HEK293 (cell line): ENCODE data around the gene TLE6.
A peak's percentile ranks its signal among the peaks of the same experiment; 100 is the strongest.

Experiments used
- EGR2 ChIP-seq: fragments of 450-650 bp; formaldehyde crosslinking; IDR thresholded peaks from 2 replicates; pipeline ENCODE4 v1.5.1; 2016; ENCODE audit warnings: low read depth, missing biosample characterization, missing genetic modification characterization
- GLI2 ChIP-seq: fragments of 450-650 bp; formaldehyde crosslinking; IDR thresholded peaks from 2 replicates; pipeline ENCODE4; 2017; ENCODE audit warnings: missing biosample characterization, missing genetic modification characterization, low read depth, borderline replicate concordance
- KLF7 ChIP-seq: fragments of 450-650 bp; formaldehyde crosslinking; IDR thresholded peaks from 2 replicates; pipeline ENCODE4 v1.5.1; 2016; ENCODE audit warnings: missing biosample characterization, missing genetic modification characterization, borderline replicate concordance
- MZF1 ChIP-seq: fragments of 450-650 bp; formaldehyde crosslinking; IDR thresholded peaks from 2 replicates; pipeline ENCODE4 v1.5.1; 2017; ENCODE audit warnings: missing biosample characterization, missing genetic modification characterization, borderline replicate concordance
- OVOL3 ChIP-seq: fragments of 450-650 bp; formaldehyde crosslinking; IDR thresholded peaks from 2 replicates; pipeline ENCODE4 v1.5.1; 2016; ENCODE audit warnings: missing biosample characterization, missing genetic modification characterization
- PRDM4 ChIP-seq: fragments of 450-650 bp; formaldehyde crosslinking; IDR thresholded peaks from 2 replicates; pipeline ENCODE4 v1.5.1; 2017; ENCODE audit warnings: missing biosample characterization, missing genetic modification characterization
- WT1 ChIP-seq: fragments of 450-650 bp; formaldehyde crosslinking; IDR thresholded peaks from 2 replicates; pipeline ENCODE4 v1.5.1; 2016; ENCODE audit warnings: missing biosample characterization, missing genetic modification characterization
- YY1 ChIP-seq: fragments of 450-650 bp; formaldehyde crosslinking; IDR thresholded peaks from 2 replicates; pipeline ENCODE4 v1.5.1; 2018; ENCODE audit warnings: missing biosample characterization, missing genetic modification characterization
- ZBTB11 ChIP-seq: fragments of 450-650 bp; formaldehyde crosslinking; conservative IDR thresholded peaks from 2 replicates; pipeline ENCODE4 v1.5.1; 2016; ENCODE audit warnings: low read depth, missing biosample characterization, missing genetic modification characterization
- ZBTB44 ChIP-seq: fragments of 450-650 bp; IDR thresholded peaks from 2 replicates; pipeline ENCODE4 v1.5.1; 2018; ENCODE audit warnings: missing biosample characterization, mild to moderate bottlenecking, missing genetic modification characterization
- ZBTB48 ChIP-seq: fragments of 450-650 bp; formaldehyde crosslinking; IDR thresholded peaks from 2 replicates; pipeline ENCODE4 v1.5.1; 2016; ENCODE audit warnings: missing biosample characterization, missing genetic modification characterization
- ZFP69B ChIP-seq: fragments of 450-650 bp; formaldehyde crosslinking; IDR thresholded peaks from 2 replicates; pipeline ENCODE4 v1.5.1; 2016; ENCODE audit warnings: missing biosample characterization, missing genetic modification characterization
- ZIC2 ChIP-seq: fragments of 450-650 bp; formaldehyde crosslinking; IDR thresholded peaks from 2 replicates; pipeline ENCODE4 v1.5.1; 2016; ENCODE audit warnings: missing biosample characterization, missing genetic modification characterization
- ZNF211 ChIP-seq: fragments of 450-650 bp; formaldehyde crosslinking; IDR thresholded peaks from 2 replicates; pipeline ENCODE4 v1.5.1; 2016; ENCODE audit warnings: low read depth, missing biosample characterization, missing genetic modification characterization
- ZNF214 ChIP-seq: fragments of 450-650 bp; formaldehyde crosslinking; IDR thresholded peaks from 2 replicates; pipeline ENCODE4 v1.5.1; 2017; ENCODE audit warnings: missing biosample characterization, mild to moderate bottlenecking, missing genetic modification characterization, borderline replicate concordance
- ZNF221 ChIP-seq: fragments of 450-650 bp; formaldehyde crosslinking; IDR thresholded peaks from 2 replicates; pipeline ENCODE4 v1.5.1; 2017; ENCODE audit warnings: missing biosample characterization, missing genetic modification characterization, borderline replicate concordance
- ZNF292 ChIP-seq: fragments of 450-650 bp; formaldehyde crosslinking; IDR thresholded peaks from 2 replicates; pipeline ENCODE4 v1.5.1; 2016; ENCODE audit warnings: low read depth, missing biosample characterization, missing genetic modification characterization, borderline replicate concordance
- ZNF311 ChIP-seq: fragments of 450-650 bp; formaldehyde crosslinking; IDR thresholded peaks from 2 replicates; pipeline ENCODE4 v1.5.1; 2017; ENCODE audit warnings: missing biosample characterization, missing genetic modification characterization, borderline replicate concordance
- ZNF426 ChIP-seq: fragments of 450-650 bp; formaldehyde crosslinking; IDR thresholded peaks from 2 replicates; pipeline ENCODE4 v1.5.1; 2017; ENCODE audit warnings: missing biosample characterization, missing genetic modification characterization, mild to moderate bottlenecking, inconsistent platforms, moderate library complexity
- ZNF776 ChIP-seq: fragments of 450-650 bp; formaldehyde crosslinking; IDR thresholded peaks from 2 replicates; pipeline ENCODE4 v1.5.0; 2017; ENCODE audit warnings: missing biosample characterization, missing genetic modification characterization, borderline replicate concordance
- ZNF785 ChIP-seq: fragments of 450-650 bp; formaldehyde crosslinking; IDR thresholded peaks from 2 replicates; pipeline ENCODE4 v1.5.1; 2016; ENCODE audit warnings: missing biosample characterization, missing genetic modification characterization
- TF ChIP-seq, protein P1 (sequence below): fragments of 450-650 bp; formaldehyde crosslinking; IDR thresholded peaks from 2 replicates; pipeline ENCODE4 v1.5.1; 2016; ENCODE audit warnings: missing biosample characterization, missing genetic modification characterization
- TF ChIP-seq, protein P2 (sequence below): fragments of 450-650 bp; IDR thresholded peaks from 2 replicates; pipeline ENCODE4 v1.5.1; 2018; ENCODE audit warnings: missing biosample characterization, missing genetic modification characterization
- TF ChIP-seq, protein P3 (sequence below): fragments of 450-650 bp; formaldehyde crosslinking; IDR thresholded peaks from 2 replicates; pipeline ENCODE4 v1.5.1; 2016; ENCODE audit warnings: missing biosample characterization, missing genetic modification characterization, borderline replicate concordance

Gene TLE6

GRCh38 chr19:3034656-3035541, 57.5 kb downstream of the TLE6 start (continued):
- TF ChIP-seq PRDM4 (tag by site-specific recombination) (no peak), GLI2 (tag by site-specific recombination) (no peak), ZNF785 (tag by site-specific recombination) (no peak), OVOL3 (tag by site-specific recombination) (no peak), KLF7 (tag by site-specific recombination) (no peak), ZNF426 (no peak), ZNF214 (tag by site-specific recombination) (no peak), ZNF292 (no peak), YY1 (tag by site-specific recombination) (no peak), ZBTB44 (tag by site-specific recombination) (no peak), MZF1 (tag by site-specific recombination) (peak; percentile 54), ZNF311 (tag by site-specific recombination) (no peak), ZBTB11 (tag by site-specific recombination) (peak; percentile 49), ZNF776 (tag by site-specific recombination) (no peak), ZFP69B (tag by site-specific recombination) (0 out of 2 replicates have a peak, but pooled peaks have one; percentile 11), ZBTB48 (peak; percentile 64), ZIC2 (tag by site-specific recombination) (no peak), ZNF211 (tag by site-specific recombination) (no peak), ZNF221 (tag by site-specific recombination) (no peak), EGR2 (0 out of 2 replicates have a peak, but pooled peaks have one; percentile 20), WT1 (tag by site-specific recombination) (no peak)
- TF ChIP-seq, protein P1, sequence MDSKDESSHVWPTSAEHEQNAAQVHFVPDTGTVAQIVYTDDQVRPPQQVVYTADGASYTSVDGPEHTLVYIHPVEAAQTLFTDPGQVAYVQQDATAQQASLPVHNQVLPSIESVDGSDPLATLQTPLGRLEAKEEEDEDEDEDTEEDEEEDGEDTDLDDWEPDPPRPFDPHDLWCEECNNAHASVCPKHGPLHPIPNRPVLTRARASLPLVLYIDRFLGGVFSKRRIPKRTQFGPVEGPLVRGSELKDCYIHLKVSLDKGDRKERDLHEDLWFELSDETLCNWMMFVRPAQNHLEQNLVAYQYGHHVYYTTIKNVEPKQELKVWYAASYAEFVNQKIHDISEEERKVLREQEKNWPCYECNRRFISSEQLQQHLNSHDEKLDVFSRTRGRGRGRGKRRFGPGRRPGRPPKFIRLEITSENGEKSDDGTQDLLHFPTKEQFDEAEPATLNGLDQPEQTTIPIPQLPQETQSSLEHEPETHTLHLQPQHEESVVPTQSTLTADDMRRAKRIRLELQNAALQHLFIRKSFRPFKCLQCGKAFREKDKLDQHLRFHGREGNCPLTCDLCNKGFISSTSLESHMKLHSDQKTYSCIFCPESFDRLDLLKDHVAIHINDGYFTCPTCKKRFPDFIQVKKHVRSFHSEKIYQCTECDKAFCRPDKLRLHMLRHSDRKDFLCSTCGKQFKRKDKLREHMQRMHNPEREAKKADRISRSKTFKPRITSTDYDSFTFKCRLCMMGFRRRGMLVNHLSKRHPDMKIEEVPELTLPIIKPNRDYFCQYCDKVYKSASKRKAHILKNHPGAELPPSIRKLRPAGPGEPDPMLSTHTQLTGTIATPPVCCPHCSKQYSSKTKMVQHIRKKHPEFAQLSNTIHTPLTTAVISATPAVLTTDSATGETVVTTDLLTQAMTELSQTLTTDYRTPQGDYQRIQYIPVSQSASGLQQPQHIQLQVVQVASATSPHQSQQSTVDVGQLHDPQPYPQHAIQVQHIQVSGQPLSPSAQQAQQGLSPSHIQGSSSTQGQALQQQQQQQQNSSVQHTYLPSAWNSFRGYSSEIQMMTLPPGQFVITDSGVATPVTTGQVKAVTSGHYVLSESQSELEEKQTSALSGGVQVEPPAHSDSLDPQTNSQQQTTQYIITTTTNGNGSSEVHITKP (tag by site-specific recombination), result no peak
- TF ChIP-seq, protein P2, sequence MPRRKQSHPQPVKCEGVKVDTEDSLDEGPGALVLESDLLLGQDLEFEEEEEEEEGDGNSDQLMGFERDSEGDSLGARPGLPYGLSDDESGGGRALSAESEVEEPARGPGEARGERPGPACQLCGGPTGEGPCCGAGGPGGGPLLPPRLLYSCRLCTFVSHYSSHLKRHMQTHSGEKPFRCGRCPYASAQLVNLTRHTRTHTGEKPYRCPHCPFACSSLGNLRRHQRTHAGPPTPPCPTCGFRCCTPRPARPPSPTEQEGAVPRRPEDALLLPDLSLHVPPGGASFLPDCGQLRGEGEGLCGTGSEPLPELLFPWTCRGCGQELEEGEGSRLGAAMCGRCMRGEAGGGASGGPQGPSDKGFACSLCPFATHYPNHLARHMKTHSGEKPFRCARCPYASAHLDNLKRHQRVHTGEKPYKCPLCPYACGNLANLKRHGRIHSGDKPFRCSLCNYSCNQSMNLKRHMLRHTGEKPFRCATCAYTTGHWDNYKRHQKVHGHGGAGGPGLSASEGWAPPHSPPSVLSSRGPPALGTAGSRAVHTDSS (tag by site-specific recombination), result no peak
- TF ChIP-seq, protein P3, sequence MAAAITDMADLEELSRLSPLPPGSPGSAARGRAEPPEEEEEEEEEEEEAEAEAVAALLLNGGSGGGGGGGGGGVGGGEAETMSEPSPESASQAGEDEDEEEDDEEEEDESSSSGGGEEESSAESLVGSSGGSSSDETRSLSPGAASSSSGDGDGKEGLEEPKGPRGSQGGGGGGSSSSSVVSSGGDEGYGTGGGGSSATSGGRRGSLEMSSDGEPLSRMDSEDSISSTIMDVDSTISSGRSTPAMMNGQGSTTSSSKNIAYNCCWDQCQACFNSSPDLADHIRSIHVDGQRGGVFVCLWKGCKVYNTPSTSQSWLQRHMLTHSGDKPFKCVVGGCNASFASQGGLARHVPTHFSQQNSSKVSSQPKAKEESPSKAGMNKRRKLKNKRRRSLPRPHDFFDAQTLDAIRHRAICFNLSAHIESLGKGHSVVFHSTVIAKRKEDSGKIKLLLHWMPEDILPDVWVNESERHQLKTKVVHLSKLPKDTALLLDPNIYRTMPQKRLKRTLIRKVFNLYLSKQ (tag by site-specific recombination), result no peak
